GM19438 (cell line): ENCODE results near the gene CCNG1.

Experiments
- ATAC-seq: cut with Tn5 transposase; IDR thresholded peaks from one replicate; pipeline ENCODE4 v1.9.1; 2021; ENCODE audit warnings: low read depth; ENCODE audit not compliant: unreplicated experiment

The CCNG1 gene

GRCh38 chr5:163478126-163478981 lies 41.0 kb downstream of the CCNG1 start:
- no peak for ATAC-seq

- ATAC-seq, result no peak
Measured at GRCh38 chr5:163478982-163479271, 41.5 kb downstream of the CCNG1 start.

GRCh38 chr5:163489055-163489744 lies 51.8 kb downstream of the CCNG1 start:
- no peak for ATAC-seq

GRCh38 chr5:163489745-163490075 lies 52.3 kb downstream of the CCNG1 start:
- no peak for ATAC-seq
